Stimulated activated naive CD4-positive, alpha-beta T cell (primary cell): ENCODE results near the gene AGFG2.
A peak's percentile ranks its signal among the peaks of the same experiment; 100 is the strongest.
"Not testable (repeated sequence)": the region's sequence is repeated elsewhere in the genome, so short reads cannot be mapped to it uniquely, and the experiment has no call there.

ENCODE experiments used
- DNase-seq, 6 experiments: peaks; one replicate each; lab custom pipeline; 2025; lab: John Stamatoyannopoulos, UW

Gene AGFG2

GRCh38 chr7:100548446-100548845 is 9.4 kb downstream of the AGFG2 start:
- not testable (repeated sequence) for DNase-seq

GRCh38 chr7:100552532-100552931 is 13.5 kb downstream of the AGFG2 start:
- no peak for DNase-seq

GRCh38 chr7:100553032-100553431 is 14.0 kb downstream of the AGFG2 start:
- DNase-seq, result no peak

- DNase-seq, result no peak
Observed at GRCh38 chr7:100555701-100556100, 16.7 kb downstream of the AGFG2 start.

GRCh38 chr7:100556541-100556940 is 17.5 kb downstream of the AGFG2 start:
- no peak for DNase-seq

GRCh38 chr7:100559127-100559526 is 20.1 kb downstream of the AGFG2 start:
- DNase-seq, result no peak

- DNase-seq, result no peak
Observed at GRCh38 chr7:100561491-100562194, 22.6 kb downstream of the AGFG2 start.

- no peak for DNase-seq
Observed at GRCh38 chr7:100562195-100563099, 23.4 kb downstream of the AGFG2 start.

GRCh38 chr7:100563100-100563564 is 24.1 kb downstream of the AGFG2 start:
- DNase-seq, result no peak

DNA sequence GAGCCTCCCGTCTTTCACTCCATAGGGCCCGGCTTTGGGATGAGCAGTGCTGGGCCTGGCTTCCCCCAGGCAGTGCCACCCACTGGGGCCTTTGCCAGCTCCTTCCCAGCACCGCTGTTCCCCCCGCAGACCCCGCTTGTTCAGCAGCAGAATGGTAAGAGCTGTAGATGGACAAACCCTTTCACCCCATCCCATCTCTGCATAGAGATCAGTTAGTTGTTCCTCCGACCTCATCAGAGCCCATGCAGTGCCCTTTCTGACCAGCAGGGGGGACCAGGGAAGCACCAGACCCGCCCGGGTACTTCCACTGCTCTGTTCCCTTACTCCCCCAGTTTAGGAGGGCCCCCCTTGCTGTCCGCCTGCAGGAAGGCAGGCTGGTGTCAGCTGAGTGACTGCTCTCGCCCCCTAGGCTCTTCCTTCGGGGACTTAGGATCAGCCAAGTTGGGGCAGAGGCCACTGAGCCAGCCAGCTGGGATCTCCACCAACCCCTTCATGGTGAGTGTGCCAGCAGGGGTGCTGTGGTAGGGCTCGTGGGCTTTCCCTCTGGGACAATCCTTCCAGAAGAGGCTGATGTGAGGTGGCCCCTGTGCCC is 24.9 kb downstream of the AGFG2 start:
- peak; percentile 51 to 87 (median 77) for DNase-seq

GRCh38 chr7:100564405-100564804 is 25.4 kb downstream of the AGFG2 start:
- DNase-seq, result not testable (repeated sequence)

- DNase-seq, result no peak
Observed at GRCh38 chr7:100565133-100565571, 26.1 kb downstream of the AGFG2 start.

- DNase-seq, result no peak
Observed at GRCh38 chr7:100566018-100566531, 27.1 kb downstream of the AGFG2 start.

GRCh38 chr7:100567031-100567730 is 28.2 kb downstream of the AGFG2 start:
- no peak for DNase-seq

- DNase-seq, result no peak
Observed at GRCh38 chr7:100567751-100568175, 28.8 kb downstream of the AGFG2 start.

DNA sequence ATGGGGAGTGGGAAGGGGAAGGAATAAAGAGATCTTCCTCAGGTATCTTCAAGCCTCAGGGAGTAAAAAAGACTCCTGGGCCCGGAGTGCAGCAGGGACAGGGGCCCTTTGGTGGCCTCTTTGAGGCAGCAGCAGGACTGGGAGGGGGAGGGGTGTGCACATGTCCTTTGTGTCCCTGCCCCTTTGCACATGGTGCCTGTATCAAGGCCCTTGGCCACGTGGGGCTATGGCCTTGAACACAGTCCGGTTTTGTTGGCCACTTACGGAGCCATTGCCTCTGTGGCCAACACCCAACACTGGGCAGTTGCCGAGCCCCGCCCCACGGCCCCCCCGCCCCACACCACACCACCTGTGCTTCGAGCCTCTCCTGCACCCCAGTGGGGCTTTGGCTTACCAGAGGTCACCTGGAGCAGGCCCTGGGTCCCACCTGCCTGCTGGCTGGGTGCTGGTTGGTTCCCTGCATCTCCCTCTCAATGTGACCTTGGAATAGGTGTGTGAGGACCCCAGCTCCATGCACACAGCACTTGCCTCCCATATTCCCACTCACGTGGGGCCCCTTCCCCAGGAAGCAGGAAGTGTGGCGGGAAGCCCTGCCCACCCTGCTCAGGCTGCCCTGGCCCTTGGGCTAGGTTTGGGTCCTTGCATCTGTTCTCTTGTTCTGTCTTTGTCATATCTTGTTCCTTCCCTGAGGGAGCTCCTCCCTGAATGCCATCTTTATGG is 29.3 kb downstream of the AGFG2 start:
- DNase-seq, result peak in 1 of 6 experiments; percentile 11

DNA sequence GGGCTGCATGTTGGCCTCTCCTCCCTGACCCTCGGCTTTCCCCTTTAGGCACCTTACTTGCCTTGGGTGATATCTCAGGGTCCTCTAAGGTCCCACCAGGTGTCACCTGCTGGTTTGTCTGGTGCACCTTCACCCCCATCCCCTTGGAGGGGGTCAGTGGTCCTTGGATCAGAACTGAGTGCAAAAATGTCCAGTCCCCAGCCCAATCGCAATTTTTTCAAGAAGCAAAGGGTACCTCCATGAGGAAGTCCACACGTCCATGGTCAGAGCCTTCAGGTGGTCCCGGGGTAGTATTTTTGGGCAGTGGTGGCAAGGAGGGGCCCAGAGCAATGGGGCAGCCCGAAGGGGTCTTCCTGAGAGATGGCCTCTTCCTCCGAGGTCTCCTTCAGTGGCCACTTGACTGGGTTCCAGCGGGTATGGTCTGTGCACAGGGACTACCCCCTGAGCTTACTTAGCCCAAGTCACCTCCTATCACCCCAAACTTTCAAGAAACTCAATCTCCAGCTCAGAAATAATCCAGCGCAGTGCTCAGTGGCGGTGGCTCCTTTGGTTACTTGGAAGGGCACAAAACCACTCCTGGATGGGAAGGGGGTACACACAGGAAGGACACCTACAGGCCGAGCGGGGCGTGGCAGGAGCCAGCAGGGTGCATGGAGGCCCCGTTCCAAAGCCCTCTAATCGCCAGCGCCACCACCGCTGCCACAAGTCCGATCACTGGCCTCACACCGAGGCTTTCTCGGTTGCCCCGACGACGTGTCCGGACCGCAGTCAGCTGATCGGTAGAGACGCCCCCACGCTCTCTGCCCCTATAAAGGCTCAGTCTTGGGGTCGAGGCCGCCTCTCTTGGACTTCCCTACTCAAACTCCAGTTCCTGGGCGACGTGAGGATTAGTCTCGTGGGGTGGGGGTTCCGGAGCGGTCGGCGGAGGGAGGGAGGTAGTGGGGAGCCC is 30.2 kb downstream of the AGFG2 start:
- DNase-seq, result peak in 4 of 6 experiments; percentile 19 to 40 (median 28)

DNA sequence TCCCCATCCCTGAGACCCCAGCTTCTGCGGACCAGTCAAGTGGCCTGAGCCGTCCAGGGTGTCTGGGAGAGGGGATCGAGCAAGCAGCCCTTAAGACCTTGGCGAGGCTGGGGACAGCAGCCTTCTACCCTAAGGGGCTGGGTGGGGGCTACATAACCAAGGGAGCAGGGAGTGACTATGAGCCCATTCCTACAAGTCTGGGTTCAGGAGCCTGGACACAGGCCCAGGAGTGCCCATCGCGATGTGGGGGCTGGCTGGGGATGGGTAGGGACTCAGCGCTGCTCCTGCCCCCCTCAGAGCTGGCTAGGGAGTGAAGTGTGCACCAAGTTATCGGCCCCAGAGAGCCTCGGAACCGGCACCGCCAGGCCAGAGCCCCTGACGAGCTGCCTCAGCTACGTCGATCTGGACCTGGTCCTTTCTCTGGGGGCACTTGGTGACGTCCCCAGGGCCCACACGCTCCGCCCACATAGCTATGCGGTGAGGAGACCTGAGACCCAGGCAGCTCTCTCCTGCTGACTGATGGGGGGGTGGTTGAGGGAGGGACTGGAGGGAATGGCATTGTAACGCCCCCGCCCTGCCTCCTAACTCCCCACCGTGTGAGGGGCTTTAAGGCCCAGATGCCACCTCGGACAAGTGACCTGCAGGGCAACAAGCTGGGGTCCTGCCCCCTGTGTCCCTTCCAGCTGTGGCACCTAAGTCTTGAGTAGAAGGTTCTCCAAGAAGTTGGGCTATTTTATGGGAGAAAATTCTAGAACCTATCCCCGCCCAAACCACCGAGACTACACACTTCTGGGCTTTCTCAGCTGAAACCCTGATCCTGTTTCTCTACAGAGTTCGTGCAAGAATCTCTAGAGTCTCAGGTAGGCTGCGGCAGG is 32.2 kb downstream of the AGFG2 start:
- peak in 1 of 6 experiments; percentile 24 for DNase-seq

GRCh38 chr7:100571829-100572116 is 32.8 kb downstream of the AGFG2 start:
- peak in 1 of 6 experiments; percentile 31 for DNase-seq
